C4-2B (cell line): ENCODE measurements around the gene MITF.

Source experiments
- H3K27ac ChIP-seq: fragments of 450-650 bp; 2 replicates; pipeline ENCODE4 v1.5.1; 2017
- ZFX ChIP-seq: fragments of 450-650 bp; IDR thresholded peaks from 2 replicates; pipeline ENCODE4 v1.6.1; 2017
- TF ChIP-seq, protein P1 (sequence below): fragments of 450-650 bp; conservative IDR thresholded peaks from 2 replicates; pipeline ENCODE4 v1.5.1; 2017; ENCODE audit warnings: mild to moderate bottlenecking

The MITF gene

DNA sequence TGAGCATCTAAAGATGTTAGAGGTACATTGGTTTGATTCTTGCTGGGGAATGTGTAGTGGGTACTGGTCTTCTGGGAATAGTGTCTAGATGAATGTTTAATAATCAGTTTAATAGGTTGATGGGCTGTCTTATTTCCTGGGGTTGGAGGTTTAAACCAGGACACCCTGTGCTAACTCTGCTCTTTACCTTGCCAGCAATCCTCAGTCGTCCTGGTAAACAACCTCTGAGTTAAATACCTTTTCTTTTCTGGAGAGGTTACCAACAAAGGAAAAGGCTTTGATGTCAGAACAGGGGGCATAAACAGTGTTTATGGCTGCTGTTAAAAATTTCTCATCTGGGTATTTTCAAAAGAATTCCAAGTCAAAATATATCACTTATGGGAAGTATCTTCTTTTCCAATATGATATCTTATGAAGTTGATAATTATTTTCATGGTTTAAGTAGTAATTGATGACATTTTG lies 23.5 kb downstream of the MITF start:
- no peak for TF ChIP-seq ZFX
- no peak overlapping the region for H3K27ac ChIP-seq

DNA sequence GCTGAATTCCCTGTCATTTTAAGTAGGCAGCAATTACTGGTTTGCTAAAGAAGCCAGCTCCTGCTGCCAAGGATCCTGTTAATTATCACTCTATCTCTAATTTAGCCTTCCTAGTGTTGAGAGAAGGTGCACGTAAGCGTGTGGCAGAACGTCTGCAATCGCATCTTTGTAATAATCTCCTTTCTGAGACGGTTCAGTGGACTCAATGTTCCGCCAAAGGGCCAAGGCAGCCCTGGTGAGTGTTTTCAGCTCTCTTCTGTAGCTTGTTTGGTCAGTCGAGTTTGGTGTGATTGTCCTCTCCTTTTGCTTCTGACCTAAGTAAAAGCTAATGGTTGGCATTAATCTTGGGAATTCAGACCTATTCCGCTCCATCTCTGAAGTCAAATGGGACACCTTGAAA lies 24.2 kb downstream of the MITF start:
- TF ChIP-seq, protein P1, sequence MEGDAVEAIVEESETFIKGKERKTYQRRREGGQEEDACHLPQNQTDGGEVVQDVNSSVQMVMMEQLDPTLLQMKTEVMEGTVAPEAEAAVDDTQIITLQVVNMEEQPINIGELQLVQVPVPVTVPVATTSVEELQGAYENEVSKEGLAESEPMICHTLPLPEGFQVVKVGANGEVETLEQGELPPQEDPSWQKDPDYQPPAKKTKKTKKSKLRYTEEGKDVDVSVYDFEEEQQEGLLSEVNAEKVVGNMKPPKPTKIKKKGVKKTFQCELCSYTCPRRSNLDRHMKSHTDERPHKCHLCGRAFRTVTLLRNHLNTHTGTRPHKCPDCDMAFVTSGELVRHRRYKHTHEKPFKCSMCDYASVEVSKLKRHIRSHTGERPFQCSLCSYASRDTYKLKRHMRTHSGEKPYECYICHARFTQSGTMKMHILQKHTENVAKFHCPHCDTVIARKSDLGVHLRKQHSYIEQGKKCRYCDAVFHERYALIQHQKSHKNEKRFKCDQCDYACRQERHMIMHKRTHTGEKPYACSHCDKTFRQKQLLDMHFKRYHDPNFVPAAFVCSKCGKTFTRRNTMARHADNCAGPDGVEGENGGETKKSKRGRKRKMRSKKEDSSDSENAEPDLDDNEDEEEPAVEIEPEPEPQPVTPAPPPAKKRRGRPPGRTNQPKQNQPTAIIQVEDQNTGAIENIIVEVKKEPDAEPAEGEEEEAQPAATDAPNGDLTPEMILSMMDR = no peak
- TF ChIP-seq ZFX = no peak
- no peak overlapping the region for H3K27ac ChIP-seq

DNA sequence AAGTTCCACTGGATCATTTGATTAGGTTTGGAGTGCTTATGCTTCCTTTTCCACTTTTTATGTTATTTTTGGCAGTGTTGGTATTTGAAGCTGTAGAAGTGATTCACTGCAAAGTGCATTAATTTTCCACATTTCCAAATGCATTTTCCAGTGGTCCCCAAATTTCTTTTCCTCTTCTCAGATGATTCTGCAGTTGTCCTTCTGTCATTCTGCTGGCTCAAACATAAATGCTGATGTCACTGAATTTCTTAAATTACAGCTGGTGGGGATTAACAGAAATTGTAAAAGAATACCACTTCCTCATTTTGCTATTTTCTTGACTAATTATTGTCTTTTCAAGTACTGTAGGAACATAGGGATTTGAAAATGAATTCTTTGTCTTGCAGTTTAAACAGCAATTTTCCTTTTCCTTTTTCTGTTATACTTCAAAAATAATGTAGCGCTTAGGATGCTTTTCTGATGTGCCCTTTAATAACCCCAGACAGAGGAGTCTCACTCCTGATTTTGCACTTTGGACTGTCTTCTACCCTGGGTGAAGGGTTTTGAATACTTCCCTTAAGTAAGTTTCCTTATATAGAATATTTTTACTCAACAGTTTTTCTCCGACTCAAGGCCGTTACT lies 25.0 kb downstream of the MITF start:
- no peak overlapping the region for H3K27ac ChIP-seq
- TF ChIP-seq ZFX = no peak
- TF ChIP-seq, protein P1 = no peak

DNA sequence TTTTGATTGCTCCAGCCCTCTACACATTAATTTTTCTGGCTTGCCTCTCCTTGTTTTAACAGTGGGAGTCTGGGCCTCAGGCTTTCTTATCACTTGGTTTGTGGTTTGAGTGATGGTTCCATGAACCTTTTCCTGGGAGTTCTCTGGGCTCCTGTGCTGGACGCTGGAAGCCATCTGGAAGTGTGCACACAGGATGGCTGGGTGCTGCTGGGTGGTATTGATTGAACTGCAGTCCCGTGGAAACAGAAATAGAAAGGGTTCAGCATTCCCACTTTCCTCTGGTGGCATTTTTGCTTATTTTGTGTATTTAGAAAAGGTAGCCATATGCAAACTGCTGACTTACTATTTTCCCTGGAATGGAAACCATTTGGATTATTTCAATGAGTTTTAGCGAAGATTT lies 25.6 kb downstream of the MITF start:
- TF ChIP-seq, protein P1 = no peak
- no peak for TF ChIP-seq ZFX
- H3K27ac ChIP-seq = no peak overlapping the region

DNA sequence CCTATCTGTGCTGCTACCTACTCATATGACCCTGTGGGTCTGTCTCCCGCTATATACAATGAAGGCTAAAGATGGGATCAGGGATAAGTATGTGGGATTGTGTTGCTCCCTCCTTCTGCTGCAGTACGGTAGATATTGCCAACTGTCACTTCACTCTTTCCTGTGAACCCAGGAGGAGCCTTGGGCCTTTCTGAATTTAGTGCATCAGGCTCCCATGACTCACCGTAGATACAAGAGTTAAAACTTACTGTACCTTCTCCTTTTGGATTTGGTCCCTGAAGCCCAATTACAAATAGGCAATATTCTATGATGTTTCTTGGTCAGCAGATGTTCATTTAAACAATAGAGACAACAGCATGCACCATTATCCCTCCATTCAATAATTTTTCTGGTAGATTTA lies 27.4 kb downstream of the MITF start:
- TF ChIP-seq, protein P1 = no peak
- TF ChIP-seq ZFX = no peak
- no peak overlapping the region for H3K27ac ChIP-seq

DNA sequence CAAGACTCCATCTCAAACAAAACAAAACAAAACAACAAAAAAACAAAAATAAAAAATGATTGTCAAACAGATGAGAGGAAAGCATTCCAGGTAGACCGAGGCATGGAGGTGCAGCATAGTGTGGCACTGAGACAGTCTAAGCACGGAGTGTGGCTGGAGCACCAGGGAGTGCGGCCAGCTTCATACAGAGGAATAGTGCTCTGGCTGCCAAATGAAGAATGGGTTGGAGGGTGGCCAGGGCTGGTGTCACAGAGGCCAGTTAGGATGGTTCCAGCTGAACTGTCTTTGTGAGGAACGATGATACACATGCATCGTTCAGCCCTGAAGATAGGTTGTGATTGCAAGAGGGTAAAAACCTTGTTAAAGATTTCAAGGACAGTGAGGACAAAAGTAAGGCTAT lies 28.3 kb downstream of the MITF start:
- no peak overlapping the region for H3K27ac ChIP-seq
- no peak for TF ChIP-seq ZFX
- TF ChIP-seq, protein P1 = no peak

DNA sequence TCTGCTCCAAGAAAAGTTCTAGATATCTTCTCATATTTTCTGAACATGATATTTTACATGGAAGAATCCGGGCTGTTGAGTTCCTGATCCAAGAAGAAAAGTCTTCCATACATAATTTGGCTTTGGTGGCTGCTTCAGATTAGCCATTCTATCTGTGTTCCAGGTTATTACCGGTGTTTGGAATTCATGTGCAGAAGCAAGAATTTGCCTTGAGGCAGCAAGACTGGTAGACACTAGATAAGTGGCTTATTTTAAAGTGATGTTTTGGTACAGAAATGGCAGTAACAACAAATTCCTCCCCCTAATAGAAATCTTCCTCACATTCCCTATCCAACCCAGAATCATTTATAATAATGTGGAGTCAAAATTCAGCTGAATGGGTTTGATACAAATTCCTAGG lies 29.2 kb downstream of the MITF start:
- no peak overlapping the region for H3K27ac ChIP-seq
- no peak for TF ChIP-seq ZFX
- TF ChIP-seq, protein P1 = no peak

DNA sequence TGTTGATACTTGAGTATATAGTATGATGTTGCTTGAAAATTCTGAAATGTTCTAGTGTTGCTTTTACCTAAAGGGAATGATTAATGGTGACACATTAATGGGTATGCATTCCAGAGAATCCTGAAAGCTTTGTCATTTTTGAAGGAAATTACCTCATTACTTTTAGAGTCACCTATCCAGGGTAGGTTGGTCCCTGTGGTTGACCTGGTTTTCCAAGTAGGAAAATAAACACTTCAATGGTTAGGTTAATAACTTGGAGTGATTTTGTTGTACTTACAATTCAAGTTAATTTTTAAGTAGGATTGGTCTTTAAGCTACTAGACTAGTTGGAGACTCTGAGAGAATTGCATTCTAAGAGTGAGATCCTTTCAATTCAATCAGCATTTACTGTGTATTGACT lies 31.0 kb downstream of the MITF start:
- H3K27ac ChIP-seq = no peak overlapping the region
- no peak for TF ChIP-seq ZFX
- TF ChIP-seq, protein P1 = no peak
